ENCODE data around the gene TMEM231.

Gene TMEM231

DNA sequence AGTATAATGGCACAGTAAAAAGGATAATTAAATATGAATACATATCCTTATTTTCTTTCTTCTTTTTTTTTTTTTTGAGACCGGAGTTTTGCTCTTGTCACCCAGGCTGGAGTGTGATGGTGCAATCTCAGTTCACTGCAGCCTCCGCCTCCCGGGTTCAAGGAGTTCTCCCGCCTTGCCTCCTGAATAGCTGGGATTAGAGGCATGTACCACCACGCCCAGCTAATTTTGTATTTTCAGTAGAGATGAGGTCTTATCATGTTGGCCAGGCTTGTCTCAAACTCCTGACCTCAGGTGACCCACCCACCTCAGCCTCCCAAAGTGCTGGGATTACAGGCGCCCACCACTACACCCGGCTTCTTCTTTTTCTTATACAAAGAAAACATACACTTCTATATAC, 22.2 kb upstream of the TMEM231 start:
- no peaks in the 10 kb centered on the region for H3K9me3 Mint-ChIP-seq
- no peaks in the 10 kb centered on the region for H3K27me3 Mint-ChIP-seq (ENCODE audit: low read depth)
- H3K4me1 Mint-ChIP-seq (ENCODE audit: low read depth): peaks cover 5% of the 10 kb centered on the region
- peaks cover 30% of the 10 kb centered on the region for H3K36me3 Mint-ChIP-seq (ENCODE audit: low read depth)
- no peak overlapping the region for H3K27ac Mint-ChIP-seq
- DNase-seq (ENCODE audit: low spot score): no peak
- H3K4me3 Mint-ChIP-seq: no peak overlapping the region

- no peak for DNase-seq (ENCODE audit: low spot score)
- H3K27ac Mint-ChIP-seq: no peak overlapping the region
- no peaks in the 10 kb centered on the region for H3K9me3 Mint-ChIP-seq
- no peaks in the 10 kb centered on the region for H3K27me3 Mint-ChIP-seq (ENCODE audit: low read depth)
- H3K4me3 Mint-ChIP-seq: no peak overlapping the region
- H3K4me1 Mint-ChIP-seq (ENCODE audit: low read depth): peaks cover 5% of the 10 kb centered on the region
- H3K36me3 Mint-ChIP-seq (ENCODE audit: low read depth): peaks cover 42% of the 10 kb centered on the region
These were observed 20.3 kb upstream of the TMEM231 start for GRCh38 chr16:75576384-75576811.

- Mint-ChIP-seq H3K27ac (no peak overlapping the region), H3K36me3 (ENCODE audit: low read depth) (peaks cover 44% of the 10 kb centered on the region), H3K4me3 (no peak overlapping the region), H3K27me3 (ENCODE audit: low read depth) (no peaks in the 10 kb centered on the region), H3K9me3 (no peaks in the 10 kb centered on the region), H3K4me1 (ENCODE audit: low read depth) (peaks cover 5% of the 10 kb centered on the region)
- DNase-seq (ENCODE audit: low spot score): no peak
These were observed 19.9 kb upstream of the TMEM231 start for GRCh38 chr16:75575958-75576357.

DNA sequence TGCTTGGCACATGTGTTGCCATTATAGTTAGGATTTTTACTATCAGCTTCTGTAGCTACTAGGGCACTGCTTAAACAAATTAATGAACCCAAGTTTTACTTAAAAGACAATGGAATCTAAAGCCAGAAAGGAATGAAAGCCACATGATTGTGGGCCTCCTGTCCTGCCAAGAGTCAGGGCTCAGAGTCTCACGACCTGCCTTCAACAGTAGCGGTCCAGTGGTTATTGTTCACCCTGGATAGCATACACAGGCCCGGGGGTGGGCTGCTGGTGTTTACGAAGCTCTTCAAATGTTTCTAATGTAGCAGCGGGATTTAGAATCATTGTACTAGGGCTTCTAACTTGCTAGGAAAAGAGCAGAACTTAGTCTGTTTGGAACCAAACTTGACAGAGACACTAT, 17.9 kb upstream of the TMEM231 start:
- no peak for DNase-seq (ENCODE audit: low spot score)
- peaks cover 46% of the 10 kb centered on the region for H3K36me3 Mint-ChIP-seq (ENCODE audit: low read depth)
- H3K27me3 Mint-ChIP-seq (ENCODE audit: low read depth): no peaks in the 10 kb centered on the region
- H3K9me3 Mint-ChIP-seq: no peaks in the 10 kb centered on the region
- H3K27ac Mint-ChIP-seq: no peak overlapping the region
- no peak overlapping the region for H3K4me3 Mint-ChIP-seq
- H3K4me1 Mint-ChIP-seq (ENCODE audit: low read depth): peaks cover 10% of the 10 kb centered on the region

DNA sequence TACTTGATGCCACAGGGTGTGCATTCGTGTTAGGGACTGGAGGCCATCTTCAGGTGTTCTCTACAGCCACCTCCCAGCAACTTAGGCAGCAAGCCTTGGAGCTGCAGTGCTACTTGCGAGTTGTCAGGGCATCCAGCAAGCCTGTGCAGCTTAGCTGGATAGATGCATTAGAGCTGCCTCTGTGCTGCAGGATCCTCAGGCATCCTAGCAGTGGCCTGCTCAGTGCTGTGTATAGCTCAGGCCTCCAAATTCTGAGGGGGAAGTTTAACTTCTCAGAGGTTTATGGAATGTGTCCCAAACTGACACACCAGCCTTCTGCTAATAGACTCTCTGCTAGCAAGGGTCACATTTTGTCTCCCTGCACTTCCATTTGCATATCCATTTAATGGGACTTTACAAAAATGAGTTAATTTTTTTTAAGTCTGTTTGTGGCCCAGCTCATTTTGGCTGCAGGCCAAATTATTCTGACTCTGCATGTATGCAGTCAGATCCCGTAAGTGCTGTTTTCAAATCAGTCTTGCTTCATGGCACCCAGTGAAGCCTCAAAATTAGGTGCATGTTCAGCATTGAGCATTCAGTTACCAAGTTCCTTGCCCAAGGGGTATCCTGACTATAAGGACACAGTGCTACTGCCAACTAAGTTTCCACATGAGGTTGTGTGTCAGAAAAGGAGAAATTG, 17.0 kb upstream of the TMEM231 start:
- Mint-ChIP-seq H3K27ac (no peak overlapping the region), H3K4me3 (no peak overlapping the region)

GRCh38 chr16:75570396-75571065, 14.5 kb upstream of the TMEM231 start:
- peaks cover 17% of the 10 kb centered on the region for H3K4me1 Mint-ChIP-seq (ENCODE audit: low read depth)
- H3K27me3 Mint-ChIP-seq (ENCODE audit: low read depth): no peaks in the 10 kb centered on the region
- no peak for DNase-seq (ENCODE audit: low spot score)
- H3K27ac Mint-ChIP-seq: no peak overlapping the region
- peaks cover 38% of the 10 kb centered on the region for H3K36me3 Mint-ChIP-seq (ENCODE audit: low read depth)
- no peak overlapping the region for H3K4me3 Mint-ChIP-seq
- no peaks in the 10 kb centered on the region for H3K9me3 Mint-ChIP-seq

More for the DNA sequence above, 17.0 kb upstream of the TMEM231 start:
- Mint-ChIP-seq H3K9me3 (no peaks in the 10 kb centered on the region), H3K27me3 (ENCODE audit: low read depth) (no peaks in the 10 kb centered on the region), H3K4me1 (ENCODE audit: low read depth) (peaks cover 7% of the 10 kb centered on the region), H3K36me3 (ENCODE audit: low read depth) (peaks cover 41% of the 10 kb centered on the region)
- DNase-seq (ENCODE audit: low spot score): no peak

DNA sequence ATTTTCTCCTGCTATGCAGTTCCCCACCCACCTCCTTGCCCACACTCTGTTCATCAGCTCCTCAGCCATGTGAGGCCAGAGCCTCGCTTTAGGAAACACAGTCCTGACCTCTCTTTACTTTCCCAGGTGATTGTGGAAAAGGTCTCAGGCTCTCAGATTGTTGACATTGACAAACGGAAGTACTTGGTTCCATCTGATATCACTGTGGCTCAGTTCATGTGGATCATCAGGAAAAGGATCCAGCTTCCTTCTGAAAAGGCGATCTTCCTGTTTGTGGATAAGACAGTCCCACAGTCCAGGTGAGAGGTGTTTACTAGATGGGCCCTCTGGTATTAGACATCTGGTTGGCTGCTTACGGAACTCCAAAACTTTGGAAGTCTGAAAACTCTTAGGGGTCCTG, 11.9 kb upstream of the TMEM231 start:
- peak overlapping the region; percentile 95 for H3K4me3 Mint-ChIP-seq
- H3K27me3 Mint-ChIP-seq (ENCODE audit: low read depth): peaks cover 10% of the 10 kb centered on the region
- no peak for DNase-seq (ENCODE audit: low spot score)
- H3K27ac Mint-ChIP-seq: no peak overlapping the region
- peaks cover 24% of the 10 kb centered on the region for H3K4me1 Mint-ChIP-seq (ENCODE audit: low read depth)
- H3K9me3 Mint-ChIP-seq: no peaks in the 10 kb centered on the region
- H3K36me3 Mint-ChIP-seq (ENCODE audit: low read depth): peaks cover 28% of the 10 kb centered on the region

- Mint-ChIP-seq H3K36me3 (ENCODE audit: low read depth) (peaks cover 19% of the 10 kb centered on the region), H3K4me1 (ENCODE audit: low read depth) (peaks cover 24% of the 10 kb centered on the region), H3K27ac (peak overlapping the region; percentile 74), H3K4me3 (peak overlapping the region; percentile 95), H3K9me3 (no peaks in the 10 kb centered on the region), H3K27me3 (ENCODE audit: low read depth) (peaks cover 13% of the 10 kb centered on the region)
- peak; percentile 14 for DNase-seq (ENCODE audit: low spot score)
These were observed 10.8 kb upstream of the TMEM231 start for GRCh38 chr16:75566758-75567255.

GRCh38 chr16:75566040-75566757, 10.1 kb upstream of the TMEM231 start, which contains the start of gene GABARAPL2:
TSS of gene GABARAPL2 (plus strand) at chr16:75566379. CDS start at chr16:75566487, 108 bp downstream.
- Mint-ChIP-seq H3K4me1 (ENCODE audit: low read depth) (peaks cover 24% of the 10 kb centered on the region), H3K27ac (peak within 1 kb of the TSS; percentile 91), H3K27me3 (ENCODE audit: low read depth) (peaks cover 13% of the 10 kb centered on the region), H3K9me3 (no peaks in the 10 kb centered on the region), H3K36me3 (ENCODE audit: low read depth) (peaks cover 16% of the 10 kb centered on the region), H3K4me3 (peak within 1 kb of the TSS; percentile 95)
- DNase-seq (ENCODE audit: low spot score): peak; percentile 88

DNA sequence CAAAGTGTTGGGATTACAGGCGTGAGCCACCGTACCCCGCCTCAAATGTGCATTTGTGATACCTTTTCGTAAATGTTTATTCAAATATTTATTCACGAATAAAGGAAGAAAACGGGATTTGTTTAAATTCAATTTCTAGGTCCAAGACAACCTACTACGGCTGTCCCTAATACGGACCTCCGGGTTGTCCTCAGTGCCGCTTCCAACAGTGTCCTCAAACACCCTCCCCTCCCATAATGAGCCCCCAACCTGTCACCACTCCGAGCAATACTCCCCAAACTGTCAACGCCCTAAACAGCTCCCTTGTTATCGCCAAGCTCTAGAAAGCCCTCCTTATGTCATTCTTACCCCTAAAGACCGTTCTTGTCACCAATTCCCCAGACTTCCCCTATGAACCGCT, 9.6 kb upstream of the TMEM231 start:
- peaks cover 17% of the 10 kb centered on the region for H3K27me3 Mint-ChIP-seq (ENCODE audit: low read depth)
- H3K4me1 Mint-ChIP-seq (ENCODE audit: low read depth): peaks cover 24% of the 10 kb centered on the region
- H3K4me3 Mint-ChIP-seq: peak overlapping the region; percentile 95
- peaks cover 15% of the 10 kb centered on the region for H3K36me3 Mint-ChIP-seq (ENCODE audit: low read depth)
- peak overlapping the region; percentile 91 for H3K27ac Mint-ChIP-seq
- DNase-seq (ENCODE audit: low spot score): no peak
- H3K9me3 Mint-ChIP-seq: no peaks in the 10 kb centered on the region

GRCh38 chr16:75559564-75560372, 3.7 kb upstream of the TMEM231 start:
- H3K27ac Mint-ChIP-seq: no peak overlapping the region
- no peak overlapping the region for H3K4me3 Mint-ChIP-seq

GRCh38 chr16:75558846-75559401, 2.9 kb upstream of the TMEM231 start:
- Mint-ChIP-seq H3K4me1 (ENCODE audit: low read depth) (peaks cover 9% of the 10 kb centered on the region), H3K4me3 (no peak overlapping the region), H3K27ac (no peak overlapping the region), H3K36me3 (ENCODE audit: low read depth) (no peaks in the 10 kb centered on the region), H3K27me3 (ENCODE audit: low read depth) (peaks cover 28% of the 10 kb centered on the region), H3K9me3 (no peaks in the 10 kb centered on the region)
- DNase-seq (ENCODE audit: low spot score): no peak

More at GRCh38 chr16:75559564-75560372, 3.7 kb upstream of the TMEM231 start:
- Mint-ChIP-seq H3K27me3 (ENCODE audit: low read depth) (peaks cover 26% of the 10 kb centered on the region), H3K4me1 (ENCODE audit: low read depth) (peaks cover 11% of the 10 kb centered on the region), H3K36me3 (ENCODE audit: low read depth) (no peaks in the 10 kb centered on the region), H3K9me3 (no peaks in the 10 kb centered on the region)
- no peak for DNase-seq (ENCODE audit: low spot score)

GRCh38 chr16:75556431-75556950, 439 bp upstream of the TMEM231 start:
- DNase-seq (ENCODE audit: low spot score): no peak
- no peaks in the 10 kb centered on the region for H3K9me3 Mint-ChIP-seq
- H3K4me3 Mint-ChIP-seq: peak overlapping the region; percentile 93
- H3K36me3 Mint-ChIP-seq (ENCODE audit: low read depth): no peaks in the 10 kb centered on the region
- H3K4me1 Mint-ChIP-seq (ENCODE audit: low read depth): peaks cover 9% of the 10 kb centered on the region
- H3K27ac Mint-ChIP-seq: peak overlapping the region; percentile 78
- H3K27me3 Mint-ChIP-seq (ENCODE audit: low read depth): peaks cover 30% of the 10 kb centered on the region
